Skeletal muscle tissue (tissue), 4 donors: ENCODE measurements around the gene MRTFA. TPM values are rescaled to one million over a fixed set of nuclear protein-coding genes. Genes with fewer than 3 reads are reported as not detected.
"Not testable (repeated sequence)": the region's sequence is repeated elsewhere in the genome, so short reads cannot be mapped to it uniquely, and the experiment has no call there.

Source experiments
- H3K27ac ChIP-seq: one replicate; pipeline ENCODE4 v1.7.0; 2013; ENCODE audit warnings: mild to moderate bottlenecking, low read depth, low read length, inconsistent platforms
- H3K27me3 ChIP-seq, 3 donors: one replicate each; pipeline ENCODE4 v1.7.0; 2013; ENCODE audit warnings: low read length in 3 of 3; ENCODE audit not compliant: control insufficient read depth in 3 of 3, insufficient read depth in 3 of 3
- H3K36me3 ChIP-seq, 3 donors: one replicate each; pipeline ENCODE4 v1.7.0; 2013; ENCODE audit warnings: low read length in 3 of 3; ENCODE audit not compliant: control insufficient read depth in 3 of 3, insufficient read depth in 3 of 3
- H3K4me1 ChIP-seq, 3 donors: one replicate each; pipeline ENCODE4 v1.7.0; 2013; ENCODE audit warnings: low read length in 3 of 3, mild to moderate bottlenecking in 3 of 3; ENCODE audit not compliant: control insufficient read depth in 3 of 3, insufficient read depth in 3 of 3
- H3K4me3 ChIP-seq, 3 donors: one replicate each; pipeline ENCODE4 v1.7.0; 2013; ENCODE audit warnings: low read length in 3 of 3
- H3K9ac ChIP-seq, 3 donors: one replicate each; pipeline ENCODE4 v1.7.0; 2013; ENCODE audit warnings: low read length in 3 of 3, mild to moderate bottlenecking in 3 of 3, moderate library complexity in 2 of 3, low read depth in 1 of 3
- H3K9me3 ChIP-seq, 3 donors: one replicate each; pipeline ENCODE4 v1.7.0; 2013; ENCODE audit warnings: low read length in 3 of 3; ENCODE audit not compliant: control insufficient read depth in 3 of 3
- total RNA-seq: library from RNA; depleted of rRNA; stranded (reverse); fragments of >200 nt; gene quantifications from one replicate; pipeline ENCODE4 v1.2.3, GENCODE V29; 2014
- donor health status: Osteomylitis.

MRTFA gene
- total RNA-seq, 1 donor from 2014 or later = 25.6 TPM

DNA sequence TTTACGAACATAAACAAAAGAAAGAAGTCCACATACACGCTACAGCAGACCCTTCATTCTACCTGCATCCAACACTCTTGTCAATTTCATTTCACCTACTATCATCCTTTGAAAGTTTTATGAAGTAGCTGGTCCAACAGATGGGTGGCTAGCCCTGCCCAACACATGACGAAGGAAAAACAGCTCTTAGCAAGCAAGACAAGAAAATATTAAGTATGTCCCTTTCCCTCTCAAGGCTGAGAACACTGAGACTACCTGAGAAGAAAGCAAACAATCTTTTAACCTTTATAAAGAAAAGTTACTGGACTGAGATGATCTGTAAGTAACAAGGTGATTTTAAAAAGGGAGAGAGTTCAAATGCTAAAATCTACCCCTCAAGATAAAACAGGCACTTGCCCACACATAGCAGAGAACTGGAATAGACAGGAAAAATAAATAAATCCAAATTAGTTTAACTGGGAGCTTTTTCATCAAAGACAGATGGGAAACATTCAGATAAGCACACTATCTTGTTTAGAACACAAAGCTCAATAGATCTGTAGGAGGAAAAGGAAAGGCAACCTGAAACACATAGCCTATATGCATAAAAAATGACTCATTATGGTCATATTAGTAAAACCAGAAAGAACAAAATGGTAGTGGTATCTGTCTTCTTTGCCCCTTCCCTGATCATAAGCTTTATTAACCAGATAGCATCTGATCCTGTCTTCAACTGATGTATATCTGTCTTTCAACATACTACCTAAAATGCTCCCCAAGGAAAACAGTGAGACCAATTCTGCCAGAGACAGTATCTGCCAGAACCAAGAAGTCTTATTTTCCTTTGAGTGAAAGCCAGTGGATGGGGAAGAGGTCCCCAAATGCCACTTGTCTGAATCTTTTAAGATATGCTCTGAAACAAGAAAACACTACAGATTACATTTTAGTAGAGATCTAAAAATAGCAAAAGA is 104.3 kb downstream of the MRTFA start:
- peak overlapping the region in 1 of 3 donors; percentile 55 for H3K4me3 ChIP-seq
- H3K36me3 ChIP-seq = no peaks in the 10 kb centered on the region
- peak overlapping the region; percentile 10 for H3K27ac ChIP-seq
- peak overlapping the region in 2 of 3 donors; percentile 40 to 54 for H3K9ac ChIP-seq
- H3K27me3 ChIP-seq = no peaks in the 10 kb centered on the region
- peaks cover 12 to 22% (median 14%) of the 10 kb centered on the region in 3 donors for H3K4me1 ChIP-seq
- H3K9me3 ChIP-seq = no peaks in the 10 kb centered on the region

DNA sequence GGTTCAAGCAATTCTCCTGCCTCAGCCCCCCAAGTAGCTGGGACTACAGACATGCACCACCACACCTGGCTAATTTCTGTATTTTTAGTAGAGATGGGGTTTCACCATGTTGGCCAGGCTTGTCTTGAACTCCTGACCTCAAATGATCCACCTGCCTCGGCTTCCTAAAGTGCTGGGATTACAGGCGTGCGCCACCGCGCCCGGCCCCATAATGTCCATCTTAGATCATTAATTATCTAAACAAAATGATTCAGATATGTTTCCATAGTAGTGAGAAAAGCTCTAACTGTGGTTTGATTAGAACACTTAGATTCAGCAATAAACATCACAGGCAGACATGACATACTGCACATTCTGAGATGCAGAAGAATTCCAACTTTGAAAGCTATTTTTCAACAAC is 106.1 kb downstream of the MRTFA start:
- peaks cover 12 to 22% (median 14%) of the 10 kb centered on the region in 3 donors for H3K4me1 ChIP-seq
- not testable (repeated sequence) for H3K4me3 ChIP-seq, H3K9me3 ChIP-seq, H3K9ac ChIP-seq, H3K27me3 ChIP-seq, H3K27ac ChIP-seq, H3K36me3 ChIP-seq

- H3K36me3 ChIP-seq = no peaks in the 10 kb centered on the region
- no peaks in the 10 kb centered on the region for H3K9me3 ChIP-seq
- H3K27me3 ChIP-seq = no peaks in the 10 kb centered on the region
- peak overlapping the region in 1 of 3 donors; percentile 33 for H3K9ac ChIP-seq
- no peak overlapping the region for H3K4me3 ChIP-seq
- peaks cover 12 to 22% (median 14%) of the 10 kb centered on the region in 3 donors for H3K4me1 ChIP-seq
- no peak overlapping the region for H3K27ac ChIP-seq
Observed at GRCh38 chr22:40529821-40530220, 106.7 kb downstream of the MRTFA start.

GRCh38 chr22:40526960-40527359 is 109.6 kb downstream of the MRTFA start:
- no peak overlapping the region for H3K9ac ChIP-seq
- no peaks in the 10 kb centered on the region for H3K36me3 ChIP-seq
- no peaks in the 10 kb centered on the region for H3K27me3 ChIP-seq
- no peak overlapping the region for H3K27ac ChIP-seq
- no peak overlapping the region for H3K4me3 ChIP-seq
- no peaks in the 10 kb centered on the region for H3K4me1 ChIP-seq
- no peaks in the 10 kb centered on the region for H3K9me3 ChIP-seq

DNA sequence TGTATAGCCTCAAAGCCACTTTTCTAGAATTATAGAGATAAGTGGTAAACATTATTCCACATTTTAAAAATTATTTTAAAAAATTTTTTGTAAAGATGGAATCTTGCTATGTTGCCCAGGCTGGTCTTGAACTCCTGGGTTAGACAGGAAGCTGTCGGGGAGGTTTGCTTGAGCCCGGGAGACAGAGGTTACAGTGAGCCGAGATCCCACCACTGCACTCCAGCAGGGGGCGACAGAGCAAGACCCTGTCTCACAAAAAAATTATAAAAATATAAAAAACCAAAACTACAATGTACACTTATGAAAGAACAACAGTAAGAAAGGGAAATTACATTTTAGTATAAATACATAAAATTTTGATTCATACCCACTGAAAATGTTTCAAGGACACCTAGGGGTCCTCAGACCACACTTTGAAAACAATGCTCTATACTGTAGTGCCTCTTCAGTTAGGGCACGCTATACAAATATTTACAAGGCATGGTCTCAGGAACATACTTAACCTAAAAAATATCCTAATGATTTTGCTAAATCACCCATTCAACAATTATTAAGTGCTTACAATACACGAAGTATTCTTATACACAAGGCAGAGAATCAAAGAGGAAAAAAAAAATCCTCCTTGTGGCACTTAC is 111.2 kb downstream of the MRTFA start:
- Histone ChIP-seq H3K9ac (no peak overlapping the region), H3K4me3 (no peak overlapping the region), H3K36me3 (no peaks in the 10 kb centered on the region), H3K9me3 (no peaks in the 10 kb centered on the region), H3K4me1 (no peaks in the 10 kb centered on the region), H3K27ac (no peak overlapping the region), H3K27me3 (no peaks in the 10 kb centered on the region)

DNA sequence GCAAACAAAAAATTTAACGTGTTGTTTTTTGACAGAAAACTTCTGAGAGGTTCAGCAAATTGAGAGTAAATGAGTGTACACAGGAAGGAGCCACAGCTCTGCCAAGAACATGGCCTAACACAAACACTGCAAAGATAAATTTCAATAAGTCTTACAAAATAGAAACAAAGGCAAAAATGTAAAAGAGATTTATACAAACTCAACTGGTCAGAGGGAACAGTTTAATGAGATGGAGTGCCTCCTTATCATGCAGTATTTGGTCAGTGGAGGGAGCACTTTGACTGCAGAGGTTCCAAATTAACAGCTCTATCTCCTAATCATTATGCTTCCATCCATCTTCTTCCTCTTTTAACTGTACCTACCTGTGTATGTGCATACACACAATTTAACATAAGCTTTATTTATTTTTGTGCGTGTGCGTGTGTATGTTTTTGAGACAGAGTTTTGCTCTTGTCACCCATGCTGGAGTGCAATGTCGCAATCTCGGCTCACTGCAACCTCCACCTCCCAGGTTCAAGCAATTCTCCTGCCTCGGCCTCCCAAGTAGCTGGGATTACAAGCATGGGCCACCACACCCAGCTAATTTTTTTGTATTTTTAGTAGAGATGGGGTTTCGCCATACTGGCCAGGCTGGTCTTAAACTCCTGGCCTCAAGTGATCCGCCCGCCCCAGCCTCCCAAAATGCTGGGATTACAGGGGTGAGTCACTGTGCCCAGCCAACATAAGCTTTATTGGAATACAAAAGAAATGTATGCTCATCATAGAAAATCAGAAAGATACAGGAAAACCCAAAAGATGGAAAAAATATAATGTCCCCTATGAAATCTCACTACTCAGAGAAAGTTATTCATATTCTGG is 111.9 kb downstream of the MRTFA start:
- Histone ChIP-seq H3K27me3 (no peaks in the 10 kb centered on the region), H3K4me1 (no peaks in the 10 kb centered on the region), H3K4me3 (no peak overlapping the region), H3K9ac (no peak overlapping the region), H3K9me3 (no peaks in the 10 kb centered on the region), H3K27ac (no peak overlapping the region), H3K36me3 (no peaks in the 10 kb centered on the region)

- Histone ChIP-seq H3K9ac (no peak overlapping the region), H3K4me3 (no peak overlapping the region)
Observed at GRCh38 chr22:40522141-40522540, 114.4 kb downstream of the MRTFA start.

GRCh38 chr22:40521046-40521445 is 115.5 kb downstream of the MRTFA start:
- Histone ChIP-seq H3K4me1 (no peaks in the 10 kb centered on the region), H3K36me3 (peaks cover 0 to 3% (median 0%) of the 10 kb centered on the region in 3 donors)

More at GRCh38 chr22:40522141-40522540, 114.4 kb downstream of the MRTFA start:
- H3K36me3 ChIP-seq = peaks cover 0 to 3% (median 0%) of the 10 kb centered on the region in 3 donors
- no peaks in the 10 kb centered on the region for H3K27me3 ChIP-seq
- H3K27ac ChIP-seq = no peak overlapping the region
- no peaks in the 10 kb centered on the region for H3K4me1 ChIP-seq
- no peaks in the 10 kb centered on the region for H3K9me3 ChIP-seq

DNA sequence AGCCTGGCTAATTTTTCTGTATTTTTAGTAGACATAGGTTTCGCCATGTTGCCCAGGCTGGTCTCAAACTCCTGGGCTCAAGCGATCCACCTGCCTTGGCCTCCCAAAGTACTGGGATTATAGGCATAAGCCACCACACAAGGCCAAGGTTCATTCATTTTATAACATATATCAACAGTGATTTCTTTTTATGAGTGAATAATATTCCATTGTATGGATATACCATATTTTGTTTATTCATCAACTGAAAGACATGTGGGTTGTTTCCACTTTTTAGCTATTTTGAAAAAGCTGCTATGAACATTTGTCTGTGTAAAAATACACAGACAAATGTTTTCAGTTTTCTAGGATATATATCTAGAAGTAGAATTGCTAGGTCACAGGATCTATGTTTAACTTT is 116.0 kb downstream of the MRTFA start:
- Histone ChIP-seq H3K27ac (no peak overlapping the region), H3K9ac (no peak overlapping the region), H3K4me3 (no peak overlapping the region), H3K36me3 (peaks cover 0 to 3% (median 0%) of the 10 kb centered on the region in 3 donors), H3K9me3 (no peaks in the 10 kb centered on the region), H3K27me3 (no peaks in the 10 kb centered on the region), H3K4me1 (no peaks in the 10 kb centered on the region)

More at GRCh38 chr22:40521046-40521445, 115.5 kb downstream of the MRTFA start:
- no peak overlapping the region for H3K9ac ChIP-seq
- H3K27ac ChIP-seq = no peak overlapping the region
- no peak overlapping the region for H3K4me3 ChIP-seq
- H3K27me3 ChIP-seq = no peaks in the 10 kb centered on the region
- no peaks in the 10 kb centered on the region for H3K9me3 ChIP-seq
